Suprapubic skin (tissue), 4 donors: ENCODE measurements around the gene CLEC12A.
"Not testable (repeated sequence)": the region's sequence is repeated elsewhere in the genome, so short reads cannot be mapped to it uniquely, and the experiment has no call there.

Experiments
- EP300 ChIP-seq: sonication (generic); formaldehyde crosslinking; IDR thresholded peaks from one replicate; pipeline ENCODE4 v1.6.1; 2017; ENCODE audit warnings: antibody characterized with exemption
- POLR2A ChIP-seq, 2 donors: fragments of 450-650 bp; IDR thresholded peaks; one replicate each; pipeline ENCODE4 v1.6.1; 2017; ENCODE audit warnings: antibody characterized with exemption in 2 of 2, mild to moderate bottlenecking in 2 of 2, moderate library complexity in 2 of 2
- POLR2AphosphoS5 ChIP-seq, 3 donors: sonication (generic); formaldehyde crosslinking; IDR thresholded peaks; one replicate each; pipeline ENCODE4 v1.6.1; 2017; ENCODE audit warnings: antibody characterized with exemption in 3 of 3
- TF ChIP-seq, protein P1 (sequence below), 2 donors: fragments of 200-600 bp in 1 of 2; fragments of 450-650 bp in 1 of 2; sonication (generic) in 1 of 2; IDR thresholded peaks; one replicate each; pipeline ENCODE4 v1.5.1; 2016 to 2019; ENCODE audit warnings: antibody characterized with exemption in 2 of 2, mild to moderate bottlenecking in 1 of 2, moderate library complexity in 1 of 2

DNA sequence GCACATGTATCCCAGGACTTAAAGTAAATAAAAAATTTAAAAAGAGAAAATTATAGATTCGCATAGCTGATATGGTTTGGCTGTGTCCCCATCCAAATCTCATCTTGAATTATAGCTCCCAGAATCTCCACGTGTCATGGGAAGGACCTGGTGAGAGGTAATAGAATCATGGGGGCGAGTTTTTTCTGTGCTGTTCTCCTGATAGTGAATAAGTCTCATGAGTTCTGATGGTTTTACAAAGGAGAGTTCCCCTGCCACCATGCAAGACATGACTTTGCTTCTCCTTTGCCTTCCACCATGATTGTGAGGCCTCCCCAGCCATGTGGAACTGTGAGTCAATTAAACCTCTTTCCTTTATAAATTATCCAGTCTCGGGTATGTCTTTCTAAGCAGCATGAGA, 55.5 kb downstream of the CLEC12A start:
- not testable (repeated sequence) for TF ChIP-seq POLR2AphosphoS5 (IDR thresholded peaks at IDR 0.05); EP300; POLR2A (IDR thresholded peaks at IDR 0.05)
- TF ChIP-seq, protein P1, sequence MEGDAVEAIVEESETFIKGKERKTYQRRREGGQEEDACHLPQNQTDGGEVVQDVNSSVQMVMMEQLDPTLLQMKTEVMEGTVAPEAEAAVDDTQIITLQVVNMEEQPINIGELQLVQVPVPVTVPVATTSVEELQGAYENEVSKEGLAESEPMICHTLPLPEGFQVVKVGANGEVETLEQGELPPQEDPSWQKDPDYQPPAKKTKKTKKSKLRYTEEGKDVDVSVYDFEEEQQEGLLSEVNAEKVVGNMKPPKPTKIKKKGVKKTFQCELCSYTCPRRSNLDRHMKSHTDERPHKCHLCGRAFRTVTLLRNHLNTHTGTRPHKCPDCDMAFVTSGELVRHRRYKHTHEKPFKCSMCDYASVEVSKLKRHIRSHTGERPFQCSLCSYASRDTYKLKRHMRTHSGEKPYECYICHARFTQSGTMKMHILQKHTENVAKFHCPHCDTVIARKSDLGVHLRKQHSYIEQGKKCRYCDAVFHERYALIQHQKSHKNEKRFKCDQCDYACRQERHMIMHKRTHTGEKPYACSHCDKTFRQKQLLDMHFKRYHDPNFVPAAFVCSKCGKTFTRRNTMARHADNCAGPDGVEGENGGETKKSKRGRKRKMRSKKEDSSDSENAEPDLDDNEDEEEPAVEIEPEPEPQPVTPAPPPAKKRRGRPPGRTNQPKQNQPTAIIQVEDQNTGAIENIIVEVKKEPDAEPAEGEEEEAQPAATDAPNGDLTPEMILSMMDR (IDR thresholded peaks at IDR 0.05): not testable (repeated sequence)
